Smooth muscle cell (in vitro differentiated cells): ENCODE results near the gene ST7. TPM values are rescaled to one million over a fixed set of nuclear protein-coding genes. Genes with fewer than 3 reads are reported as not detected.

Experiments used
- DNase-seq: peaks from one replicate; lab custom pipeline; 2025; ENCODE audit not compliant: unreplicated experiment; lab: John Stamatoyannopoulos, UW
- H2AFZ ChIP-seq: fragments of 200-600 bp; sonication (generic); 2 replicates; pipeline ENCODE4 v1.6.0; 2016; ENCODE audit warnings: antibody characterized with exemption, low read depth, mild to moderate bottlenecking
- H3F3A ChIP-seq: fragments of 200-600 bp; sonication (generic); 2 replicates; pipeline ENCODE4 v1.6.0; 2017; ENCODE audit warnings: antibody characterized with exemption, low read depth
- H3K27ac ChIP-seq: fragments of 200-600 bp; sonication (generic); 2 replicates; pipeline ENCODE4 v1.5.1; 2016; ENCODE audit warnings: low read depth, mild to moderate bottlenecking
- H3K27me3 ChIP-seq: fragments of 200-600 bp; sonication (generic); 2 replicates; pipeline ENCODE4 v1.6.1; 2016; ENCODE audit warnings: low read depth, mild to moderate bottlenecking
- H3K36me3 ChIP-seq: fragments of 200-600 bp; sonication (generic); 2 replicates; pipeline ENCODE4 v1.5.1; 2016; ENCODE audit warnings: low read depth
- H3K4me1 ChIP-seq: fragments of 200-600 bp; sonication (generic); 2 replicates; pipeline ENCODE4 v1.5.1; 2016; ENCODE audit warnings: low read depth
- H3K4me2 ChIP-seq: fragments of 200-600 bp; sonication (generic); 2 replicates; pipeline ENCODE4 v1.6.0; 2016; ENCODE audit warnings: mild to moderate bottlenecking
- H3K4me3 ChIP-seq: fragments of 200-600 bp; sonication (generic); 2 replicates; pipeline ENCODE4 v1.5.1; 2016; ENCODE audit warnings: mild to moderate bottlenecking
- H3K79me2 ChIP-seq: fragments of 200-600 bp; sonication (generic); 2 replicates; pipeline ENCODE4 v1.6.0; 2016; ENCODE audit warnings: low read depth, mild to moderate bottlenecking
- H3K9ac ChIP-seq: fragments of 200-600 bp; sonication (generic); 2 replicates; pipeline ENCODE4 v1.6.0; 2016; ENCODE audit warnings: low read depth
- H3K9me3 ChIP-seq: fragments of 200-600 bp; sonication (generic); replicated peaks from 2 replicates; pipeline ENCODE4 v1.5.1; 2016; ENCODE audit warnings: low read depth
- H4K20me1 ChIP-seq: fragments of 200-600 bp; sonication (generic); 2 replicates; pipeline ENCODE4 v1.6.0; 2016; ENCODE audit warnings: low read depth
- CTCF ChIP-seq: fragments of 200-600 bp; sonication (generic); IDR thresholded peaks from 2 replicates; pipeline ENCODE4 v1.5.1; 2017; ENCODE audit warnings: borderline replicate concordance, mild to moderate bottlenecking, antibody characterized with exemption; ENCODE audit not compliant: insufficient read depth, poor library complexity, severe bottlenecking
- WGBS: methylation state at CpG from one replicate; pipeline ENCODE4 v1.1.7; 2016; ENCODE audit warnings: low lambda C conversion rate; 5-methylcytosine and 5-hydroxymethylcytosine counted together
- polyA plus RNA-seq: library from polyadenylated mRNA; unstranded; fragments of >200 nt; fragmentation: Nextera tagmentation; extraction: Ambion mirVana; gene quantifications from 2 replicates; pipeline ENCODE4 v1.2.1, GENCODE V29; 2016
- total RNA-seq: library from RNA; depleted of rRNA; stranded (reverse); fragments of >200 nt; gene quantifications from 2 replicates; pipeline ENCODE4 v1.2.3, GENCODE V29; 2014

ST7 gene
- total and polyA plus RNA-seq, 2 experiments from 2014 or later, result 23.2 to 26.1 TPM

- Histone ChIP-seq H3K4me1 (peaks cover 34% of the 10 kb centered on the region), H3K4me3 (no peak overlapping the region), H3K79me2 (no peaks in the 10 kb centered on the region), H2AFZ (no peak overlapping the region), H4K20me1 (no peaks in the 10 kb centered on the region), H3K9ac (no peak overlapping the region), H3F3A (peaks cover 7% of the 10 kb centered on the region), H3K9me3 (no peaks in the 10 kb centered on the region), H3K4me2 (peak overlapping the region; percentile 74), H3K36me3 (no peaks in the 10 kb centered on the region), H3K27me3 (no peaks in the 10 kb centered on the region), H3K27ac (peak overlapping the region; percentile 91)
- peak; percentile 81 for TF ChIP-seq CTCF
- no peak for DNase-seq
- 12% methylated on average over 2 of the region's 2 CpGs for WGBS
Observed at GRCh38 chr7:117127585-117128168, 174.4 kb downstream of the ST7 start.

GRCh38 chr7:117129521-117129955, 176.2 kb downstream of the ST7 start:
- Histone ChIP-seq H3K4me3 (no peak overlapping the region), H2AFZ (no peak overlapping the region), H3K9ac (no peak overlapping the region), H3K4me1 (peaks cover 27% of the 10 kb centered on the region), H3K27ac (peak overlapping the region; percentile 6), H4K20me1 (no peaks in the 10 kb centered on the region), H3F3A (peaks cover 4% of the 10 kb centered on the region), H3K27me3 (no peaks in the 10 kb centered on the region), H3K9me3 (no peaks in the 10 kb centered on the region), H3K4me2 (no peak overlapping the region), H3K36me3 (no peaks in the 10 kb centered on the region), H3K79me2 (no peaks in the 10 kb centered on the region)
- TF ChIP-seq CTCF, result no peak
- no peak for DNase-seq
- WGBS, result 57% methylated on average over 5 of the region's 5 CpGs

GRCh38 chr7:117130262-117130661, 177.0 kb downstream of the ST7 start:
- no peak for TF ChIP-seq CTCF
- Histone ChIP-seq H3K9ac (no peak overlapping the region), H3K27ac (peak overlapping the region; percentile 96), H4K20me1 (no peaks in the 10 kb centered on the region), H3K9me3 (no peaks in the 10 kb centered on the region), H3K79me2 (no peaks in the 10 kb centered on the region), H3K36me3 (no peaks in the 10 kb centered on the region), H3F3A (peaks cover 4% of the 10 kb centered on the region), H3K27me3 (no peaks in the 10 kb centered on the region), H2AFZ (no peak overlapping the region), H3K4me2 (peak overlapping the region; percentile 2), H3K4me3 (no peak overlapping the region), H3K4me1 (peaks cover 22% of the 10 kb centered on the region)
- 60% methylated on average over 5 of the region's 5 CpGs for WGBS
- DNase-seq, result no peak
